Hepatocyte (in vitro differentiated cells): ENCODE measurements around the gene TANGO6. TPM values are rescaled to one million over a fixed set of nuclear protein-coding genes. Genes with fewer than 3 reads are reported as not detected.
A peak's percentile ranks its signal among the peaks of the same experiment; 100 is the strongest.

Source experiments
- DNase-seq: peaks from one replicate; pipeline ENCODE4 v3.0.0-alpha.2; 2016; ENCODE audit warnings: low spot score
- H2AFZ ChIP-seq: fragments of 200-600 bp; sonication (generic); 2 replicates; pipeline ENCODE4 v1.6.0; 2016; ENCODE audit warnings: antibody characterized with exemption, mild to moderate bottlenecking
- H3K27ac ChIP-seq: fragments of 200-600 bp; sonication (generic); 2 replicates; pipeline ENCODE4 v1.5.1; 2016; ENCODE audit warnings: mild to moderate bottlenecking
- H3K27me3 ChIP-seq: fragments of 200-600 bp; sonication (generic); 2 replicates; pipeline ENCODE4 v1.6.1; 2016
- H3K36me3 ChIP-seq: fragments of 200-600 bp; sonication (generic); replicated peaks from 2 replicates; pipeline ENCODE4 v1.5.1; 2016; ENCODE audit warnings: low read depth; ENCODE audit not compliant: insufficient read depth
- H3K4me1 ChIP-seq: fragments of 200-600 bp; sonication (generic); 2 replicates; pipeline ENCODE4 v1.5.1; 2016; ENCODE audit warnings: mild to moderate bottlenecking, moderate library complexity; ENCODE audit not compliant: insufficient read depth
- H3K4me2 ChIP-seq: fragments of 200-600 bp; sonication (generic); 2 replicates; pipeline ENCODE4 v1.6.0; 2016
- H3K4me3 ChIP-seq: fragments of 200-600 bp; sonication (generic); 2 replicates; pipeline ENCODE4 v1.5.1; 2016; ENCODE audit warnings: mild to moderate bottlenecking
- H3K79me2 ChIP-seq: fragments of 200-600 bp; sonication (generic); 2 replicates; pipeline ENCODE4 v1.6.0; 2017; ENCODE audit warnings: mild to moderate bottlenecking
- H3K9me2 ChIP-seq: fragments of 200-600 bp; sonication (generic); replicated peaks from 2 replicates; pipeline ENCODE4 v1.6.0; 2017; ENCODE audit warnings: mild to moderate bottlenecking; ENCODE audit not compliant: insufficient read depth
- H3K9me3 ChIP-seq: fragments of 200-600 bp; sonication (generic); 2 replicates; pipeline ENCODE4 v1.5.1; 2016; ENCODE audit warnings: low read depth, mild to moderate bottlenecking
- H4K20me1 ChIP-seq: fragments of 200-600 bp; sonication (generic); 2 replicates; pipeline ENCODE4 v1.6.0; 2016; ENCODE audit warnings: mild to moderate bottlenecking; ENCODE audit not compliant: insufficient read depth, poor library complexity, severe bottlenecking
- EZH2 ChIP-seq: fragments of 200-600 bp; sonication (generic); IDR thresholded peaks from 2 replicates; pipeline ENCODE4 v1.6.1; 2016; ENCODE audit warnings: antibody characterized with exemption, mild to moderate bottlenecking, borderline replicate concordance
- EZH2phosphoT487 ChIP-seq: fragments of 200-600 bp; sonication (generic); IDR thresholded peaks from one replicate; pipeline ENCODE4 v1.6.1; 2018; ENCODE audit warnings: antibody characterized with exemption, mild to moderate bottlenecking, low read depth, moderate library complexity; ENCODE audit not compliant: unreplicated experiment, severe bottlenecking
- WGBS: methylation state at CpG from one replicate; pipeline ENCODE4 v1.1.6; 2016; ENCODE audit warnings: low lambda C conversion rate; ENCODE audit errors: missing lambda C conversion rate; 5-methylcytosine and 5-hydroxymethylcytosine counted together
- polyA plus RNA-seq: library from polyadenylated mRNA; unstranded; fragments of >200 nt; fragmentation: Nextera tagmentation; extraction: Ambion mirVana; gene quantifications from 2 replicates; pipeline ENCODE4 v1.2.1, GENCODE V29; 2016
- total RNA-seq: library from RNA; depleted of rRNA; stranded (reverse); fragments of >200 nt; gene quantifications from 2 replicates; pipeline ENCODE4 v1.2.3, GENCODE V29; 2014
- TF ChIP-seq, protein P1 (sequence below): fragments of 200-600 bp; sonication (generic); IDR thresholded peaks from 2 replicates; pipeline ENCODE4 v1.5.1; 2016; ENCODE audit warnings: antibody characterized with exemption, mild to moderate bottlenecking; ENCODE audit not compliant: poor library complexity

Gene TANGO6
- total and polyA plus RNA-seq, 2 experiments from 2014 or later = 4.8 to 6.5 TPM

DNA sequence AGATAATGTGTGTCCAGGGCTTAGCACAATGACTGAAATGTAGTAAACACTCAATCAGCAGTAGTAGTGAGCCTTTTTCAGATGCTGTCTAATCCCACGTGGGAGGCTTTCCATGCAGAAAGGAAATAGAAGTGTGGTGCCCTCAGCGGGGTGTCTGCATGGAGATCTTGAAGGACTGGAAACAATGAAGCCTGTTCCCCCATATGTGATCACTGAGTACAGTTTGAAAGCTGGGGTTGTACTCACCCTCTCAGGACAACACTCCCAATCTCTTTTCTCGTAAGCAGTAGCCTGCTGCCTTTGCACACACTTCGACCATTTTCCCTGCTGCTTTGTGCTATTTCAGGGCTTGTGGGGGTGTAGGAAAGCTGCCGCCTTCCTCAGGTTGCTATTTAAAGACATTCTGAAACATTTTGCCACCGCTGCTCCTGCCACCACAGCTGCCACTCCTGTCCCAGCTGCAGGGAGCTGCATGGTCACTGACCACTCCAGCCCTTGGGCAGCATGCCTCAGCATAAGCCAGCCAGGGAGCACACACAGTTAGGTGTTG lies 221.5 kb downstream of the TANGO6 start:
- H3K27me3 ChIP-seq = no peaks in the 10 kb centered on the region
- H4K20me1 ChIP-seq = no peaks in the 10 kb centered on the region
- no peak for DNase-seq
- no peak overlapping the region for H3K4me3 ChIP-seq
- no peak overlapping the region for H3K27ac ChIP-seq
- no peaks in the 10 kb centered on the region for H3K9me3 ChIP-seq
- H3K4me2 ChIP-seq = no peak overlapping the region
- no peak overlapping the region for H2AFZ ChIP-seq
- no peaks in the 10 kb centered on the region for H3K9me2 ChIP-seq
- no peaks in the 10 kb centered on the region for H3K36me3 ChIP-seq
- TF ChIP-seq EZH2phosphoT487 = no peak
- TF ChIP-seq EZH2 = no peak
- TF ChIP-seq, protein P1, sequence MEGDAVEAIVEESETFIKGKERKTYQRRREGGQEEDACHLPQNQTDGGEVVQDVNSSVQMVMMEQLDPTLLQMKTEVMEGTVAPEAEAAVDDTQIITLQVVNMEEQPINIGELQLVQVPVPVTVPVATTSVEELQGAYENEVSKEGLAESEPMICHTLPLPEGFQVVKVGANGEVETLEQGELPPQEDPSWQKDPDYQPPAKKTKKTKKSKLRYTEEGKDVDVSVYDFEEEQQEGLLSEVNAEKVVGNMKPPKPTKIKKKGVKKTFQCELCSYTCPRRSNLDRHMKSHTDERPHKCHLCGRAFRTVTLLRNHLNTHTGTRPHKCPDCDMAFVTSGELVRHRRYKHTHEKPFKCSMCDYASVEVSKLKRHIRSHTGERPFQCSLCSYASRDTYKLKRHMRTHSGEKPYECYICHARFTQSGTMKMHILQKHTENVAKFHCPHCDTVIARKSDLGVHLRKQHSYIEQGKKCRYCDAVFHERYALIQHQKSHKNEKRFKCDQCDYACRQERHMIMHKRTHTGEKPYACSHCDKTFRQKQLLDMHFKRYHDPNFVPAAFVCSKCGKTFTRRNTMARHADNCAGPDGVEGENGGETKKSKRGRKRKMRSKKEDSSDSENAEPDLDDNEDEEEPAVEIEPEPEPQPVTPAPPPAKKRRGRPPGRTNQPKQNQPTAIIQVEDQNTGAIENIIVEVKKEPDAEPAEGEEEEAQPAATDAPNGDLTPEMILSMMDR = no peak
- no peaks in the 10 kb centered on the region for H3K4me1 ChIP-seq
- no peaks in the 10 kb centered on the region for H3K79me2 ChIP-seq
- WGBS = 66% methylated on average over 6 of the region's 6 CpGs

DNA sequence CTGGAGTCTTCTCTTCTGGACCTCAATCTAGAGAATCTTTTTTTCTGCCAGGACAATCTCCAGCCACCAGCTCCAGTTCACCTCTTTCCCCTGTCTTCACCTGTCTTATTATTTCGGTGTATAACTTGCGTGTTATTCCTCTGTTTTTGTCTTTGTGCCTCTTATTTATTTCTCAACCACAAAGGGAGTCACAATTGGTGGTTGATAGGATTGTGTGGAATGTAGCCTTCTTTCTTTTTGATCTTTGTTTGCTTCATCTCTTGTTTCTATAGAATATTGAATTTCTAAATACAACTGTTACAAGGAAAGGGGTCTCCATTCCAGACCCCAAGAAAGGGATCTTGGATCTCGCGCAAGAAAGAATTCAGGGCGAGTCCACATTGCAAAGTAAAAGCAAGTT lies 226.2 kb downstream of the TANGO6 start:
- Histone ChIP-seq H3K27ac (no peak overlapping the region), H3K79me2 (no peaks in the 10 kb centered on the region), H3K9me2 (no peaks in the 10 kb centered on the region), H3K27me3 (no peaks in the 10 kb centered on the region), H4K20me1 (no peaks in the 10 kb centered on the region), H3K36me3 (no peaks in the 10 kb centered on the region), H3K4me3 (no peak overlapping the region), H2AFZ (no peak overlapping the region), H3K4me2 (no peak overlapping the region), H3K9me3 (no peaks in the 10 kb centered on the region), H3K4me1 (peaks cover 14% of the 10 kb centered on the region)
- no peak for DNase-seq
- 94% methylated on average over 5 of the region's 5 CpGs for WGBS
- TF ChIP-seq EZH2 (no peak), EZH2phosphoT487 (no peak)
- TF ChIP-seq, protein P1 = no peak

DNA sequence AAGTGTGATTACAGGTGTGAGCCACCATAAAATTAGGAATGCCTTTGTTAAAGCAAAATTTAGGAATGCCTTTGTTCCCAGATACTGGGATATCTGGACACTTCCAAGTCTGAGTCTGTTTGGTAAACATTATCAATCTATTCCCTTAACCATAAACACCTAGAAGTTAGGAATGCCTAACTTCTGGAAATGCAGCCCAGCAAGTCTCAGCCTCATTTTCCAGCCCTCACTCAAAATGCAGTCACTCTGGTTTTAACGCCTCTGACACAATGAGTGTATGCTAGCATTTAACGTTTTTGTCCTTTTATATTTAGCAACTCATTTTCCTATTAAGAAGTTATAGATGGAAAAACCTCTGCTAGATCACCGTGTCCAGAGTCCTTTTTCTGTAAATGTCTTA lies 227.7 kb downstream of the TANGO6 start:
- H3K36me3 ChIP-seq = no peaks in the 10 kb centered on the region
- no peak overlapping the region for H3K4me3 ChIP-seq
- no peak for DNase-seq
- WGBS = 60% methylated on average over 3 of the region's 3 CpGs
- no peaks in the 10 kb centered on the region for H4K20me1 ChIP-seq
- H3K9me2 ChIP-seq = no peaks in the 10 kb centered on the region
- peaks cover 14% of the 10 kb centered on the region for H3K4me1 ChIP-seq
- no peaks in the 10 kb centered on the region for H3K27me3 ChIP-seq
- H3K4me2 ChIP-seq = no peak overlapping the region
- no peaks in the 10 kb centered on the region for H3K79me2 ChIP-seq
- TF ChIP-seq, protein P1 = no peak
- TF ChIP-seq EZH2phosphoT487 (no peak), EZH2 (no peak)
- H2AFZ ChIP-seq = no peak overlapping the region
- H3K9me3 ChIP-seq = no peaks in the 10 kb centered on the region
- H3K27ac ChIP-seq = no peak overlapping the region

DNA sequence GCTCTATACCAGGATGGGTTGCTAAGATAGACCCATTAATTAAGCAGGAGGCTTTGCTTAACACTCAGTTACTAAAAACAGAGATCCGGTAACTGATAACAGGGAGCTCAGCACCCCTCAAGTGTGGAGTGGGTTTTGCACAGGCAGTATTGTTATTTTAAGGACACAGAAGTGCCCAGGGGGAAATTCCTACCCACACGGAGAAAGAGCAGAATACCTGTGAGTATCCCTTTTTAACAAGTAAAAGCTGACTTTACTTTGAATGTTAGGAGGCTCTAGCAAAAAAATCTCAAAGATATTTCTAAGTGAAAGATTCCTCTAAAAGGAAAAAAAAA lies 229.3 kb downstream of the TANGO6 start:
- DNase-seq = no peak
- no peaks in the 10 kb centered on the region for H3K27me3 ChIP-seq
- no peaks in the 10 kb centered on the region for H4K20me1 ChIP-seq
- no peak overlapping the region for H3K4me2 ChIP-seq
- no peak overlapping the region for H2AFZ ChIP-seq
- no peak overlapping the region for H3K4me3 ChIP-seq
- peaks cover 14% of the 10 kb centered on the region for H3K4me1 ChIP-seq
- no peaks in the 10 kb centered on the region for H3K9me2 ChIP-seq
- TF ChIP-seq, protein P1 = no peak
- TF ChIP-seq EZH2phosphoT487 (no peak), EZH2 (no peak)
- no peaks in the 10 kb centered on the region for H3K9me3 ChIP-seq
- no peaks in the 10 kb centered on the region for H3K79me2 ChIP-seq
- H3K36me3 ChIP-seq = no peaks in the 10 kb centered on the region
- H3K27ac ChIP-seq = peak overlapping the region; percentile 77
- WGBS = 33% methylated on average over 2 of the region's 2 CpGs
